H1 (cell line): ENCODE data around the gene STIM1. TPM values are rescaled to one million over a fixed set of nuclear protein-coding genes. Genes with fewer than 3 reads are reported as not detected.

Experiments used
- CTCF ChIA-PET: fragments of 300-600 bp; sonication (Branson Sonifier 250); formaldehyde crosslinking; loops from one replicate; lab custom pipeline; 2021; ENCODE audit not compliant: partially characterized antibody; lab: Charles Lee
- POLR2A ChIA-PET: fragments of 300-600 bp; sonication (Branson Sonifier 250); formaldehyde crosslinking; loops from one replicate; lab custom pipeline; 2021; ENCODE audit warnings: inconsistent platforms; ENCODE audit not compliant: partially characterized antibody; lab: Charles Lee
- DNase-seq, 2 experiments: peaks; one replicate each; pipeline versions ENCODE4 v3.0.0 to v3.0.0-alpha.2; 2010 to 2022; ENCODE audit warnings: low spot score in 2 of 2, low read depth in 1 of 2, mixed read lengths in 1 of 2
- FAIRE-seq: peaks from 2 replicates; lab custom pipeline; 2011; peaks lifted over from hg19 to GRCh38; lab: Jason Lieb, UNC
- H2AFZ ChIP-seq: 2 replicates; pipeline ENCODE4 v1.8.1; 2012; ENCODE audit warnings: low read length, inconsistent platforms
- H2AK5ac ChIP-seq: 2 replicates; pipeline ENCODE4 v1.6.1; 2013; ENCODE audit warnings: low read depth, low read length
- H2BK120ac ChIP-seq: replicated peaks from 2 replicates; pipeline ENCODE3; 2013; ENCODE audit warnings: low read depth, low read length, inconsistent platforms
- H2BK12ac ChIP-seq: 2 replicates; pipeline ENCODE4 v1.6.1; 2013; ENCODE audit warnings: low read depth, low read length
- H2BK15ac ChIP-seq: 2 replicates; pipeline ENCODE4 v1.6.1; 2013; ENCODE audit warnings: low read length
- H2BK20ac ChIP-seq: 2 replicates; pipeline ENCODE4 v1.6.1; 2013; ENCODE audit warnings: low read length
- H2BK5ac ChIP-seq: 2 replicates; pipeline ENCODE4 v1.6.1; 2013; ENCODE audit warnings: low read depth, low read length
- H3K14ac ChIP-seq: 2 replicates; pipeline ENCODE4 v1.6.1; 2013; ENCODE audit warnings: inconsistent platforms; ENCODE audit not compliant: insufficient read length
- H3K18ac ChIP-seq: 2 replicates; pipeline ENCODE4 v1.6.1; 2013; ENCODE audit warnings: low read length; ENCODE audit errors: extremely low read depth
- H3K23ac ChIP-seq: 2 replicates; pipeline ENCODE4 v1.6.1; 2013; ENCODE audit warnings: inconsistent platforms; ENCODE audit not compliant: insufficient read length
- H3K23me2 ChIP-seq: 2 replicates; pipeline ENCODE4 v1.6.1; 2013; ENCODE audit warnings: low read depth, low read length
- H3K27ac ChIP-seq: 2 replicates; pipeline ENCODE4 v1.6.1; 2011; ENCODE audit warnings: low read depth, low read length, inconsistent platforms
- H3K27me3 ChIP-seq, 4 experiments: replicated peaks in 1 of 4; 1 replicate in 1 of 4; 2 replicates in 3 of 4; pipeline versions ENCODE4 v1.6.1 to v1.8.1; 2011 to 2013; ENCODE audit warnings: low read length in 3 of 4, mild to moderate bottlenecking in 3 of 4, inconsistent platforms in 2 of 4, mixed read lengths in 2 of 4, moderate library complexity in 1 of 4; ENCODE audit not compliant: control insufficient read depth in 3 of 4, insufficient read depth in 3 of 4; ENCODE audit errors: extremely low read depth in 1 of 4
- H3K36me3 ChIP-seq, 4 experiments: 2 replicates each; pipeline versions ENCODE4 v1.6.1 to v1.8.1; 2011 to 2013; ENCODE audit warnings: mild to moderate bottlenecking in 4 of 4, low read length in 3 of 4, moderate library complexity in 2 of 4, control low read depth in 1 of 4, inconsistent platforms in 1 of 4; ENCODE audit not compliant: insufficient read depth in 4 of 4, control insufficient read depth in 2 of 4
- H3K4ac ChIP-seq: replicated peaks from 2 replicates; pipeline ENCODE3; 2013; ENCODE audit warnings: low read length, low read depth, mixed read lengths, inconsistent platforms; ENCODE audit not compliant: insufficient read length
- H3K4me1 ChIP-seq, 4 experiments: replicated peaks in 1 of 4; 1 replicate in 1 of 4; 2 replicates in 3 of 4; pipeline versions ENCODE4 v1.6.1 to v1.8.1; 2011 to 2013; ENCODE audit warnings: low read length in 3 of 4, inconsistent platforms in 2 of 4, mixed read lengths in 1 of 4; ENCODE audit not compliant: insufficient read depth in 4 of 4, control insufficient read depth in 3 of 4
- H3K4me2 ChIP-seq, 2 experiments: 2 replicates each; pipeline versions ENCODE4 v1.6.1 to v1.8.1; 2011 to 2013; ENCODE audit warnings: low read depth in 2 of 2, low read length in 2 of 2, control low read depth in 1 of 2, inconsistent platforms in 1 of 2, mild to moderate bottlenecking in 1 of 2; ENCODE audit not compliant: insufficient read depth in 1 of 2
- H3K4me3 ChIP-seq, 4 experiments: fragments of 200-600, 300-600 bp in 1 of 4; sonication (generic), shearing (Covaris generic), sonication (Bioruptor Twin) in 1 of 4; 2 replicates each; pipeline versions ENCODE4 v1.5.1 to v1.8.1; 2011 to 2016; ENCODE audit warnings: low read length in 4 of 4, low read depth in 3 of 4, control low read depth in 2 of 4, inconsistent platforms in 2 of 4, mild to moderate bottlenecking in 2 of 4, mixed read lengths in 1 of 4, moderate library complexity in 1 of 4; ENCODE audit not compliant: insufficient read depth in 2 of 4; ENCODE audit errors: extremely low read depth in 1 of 4
- H3K56ac ChIP-seq: replicated peaks from 2 replicates; pipeline ENCODE3; 2013; ENCODE audit warnings: low read depth, mild to moderate bottlenecking, mixed read lengths, low read length, inconsistent platforms; ENCODE audit not compliant: insufficient read length
- H3K79me1 ChIP-seq: 2 replicates; pipeline ENCODE4 v1.6.1; 2013; ENCODE audit warnings: low read depth, low read length, control low read depth
- H3K79me2 ChIP-seq, 2 experiments: 2 replicates each; pipeline versions ENCODE4 v1.6.1 to v1.8.1; 2012 to 2013; ENCODE audit warnings: low read length in 2 of 2, mild to moderate bottlenecking in 2 of 2, inconsistent platforms in 1 of 2; ENCODE audit not compliant: insufficient read depth in 2 of 2, control insufficient read depth in 1 of 2
- H3K9ac ChIP-seq, 4 experiments: replicated peaks in 1 of 4; 1 replicate in 1 of 4; 2 replicates in 3 of 4; pipeline versions ENCODE4 v1.6.1 to v1.8.1; 2011 to 2013; ENCODE audit warnings: low read depth in 3 of 4, low read length in 3 of 4, control low read depth in 2 of 4, mild to moderate bottlenecking in 2 of 4, moderate library complexity in 2 of 4, inconsistent platforms in 1 of 4; ENCODE audit errors: extremely low read depth in 1 of 4
- H3K9me3 ChIP-seq, 2 experiments: 2 replicates each; pipeline versions ENCODE4 v1.6.1 to v1.8.1; 2012 to 2013; ENCODE audit warnings: mild to moderate bottlenecking in 2 of 2, moderate library complexity in 2 of 2, control low read depth in 1 of 2, inconsistent platforms in 1 of 2, low read depth in 1 of 2, low read length in 1 of 2, mixed read lengths in 1 of 2; ENCODE audit not compliant: insufficient read depth in 2 of 2
- H4K20me1 ChIP-seq, 2 experiments: replicated peaks in 1 of 2; 2 replicates each; pipeline versions ENCODE3 to v1.8.1; 2011 to 2013; ENCODE audit warnings: inconsistent platforms in 2 of 2, low read length in 2 of 2, mild to moderate bottlenecking in 1 of 2; ENCODE audit not compliant: insufficient read depth in 2 of 2, control insufficient read depth in 1 of 2
- H4K5ac ChIP-seq: 2 replicates; pipeline ENCODE4 v1.6.1; 2013; ENCODE audit warnings: low read length, low read depth, mixed read lengths, inconsistent platforms; ENCODE audit not compliant: insufficient read length
- H4K8ac ChIP-seq: 2 replicates; pipeline ENCODE4 v1.8.0; 2013; ENCODE audit warnings: mild to moderate bottlenecking, moderate library complexity, low read length, inconsistent platforms; ENCODE audit not compliant: insufficient read depth; ENCODE audit errors: extremely low read depth
- H4K91ac ChIP-seq: replicated peaks from 2 replicates; pipeline ENCODE3; 2013; ENCODE audit warnings: low read length, mixed read lengths, inconsistent platforms; ENCODE audit not compliant: insufficient read length
- BCL11A ChIP-seq, 2 experiments: IDR thresholded peaks; one replicate each; pipeline ENCODE4 v1.6.1; 2011; ENCODE audit warnings: low read depth in 2 of 2, low read length in 2 of 2, mild to moderate bottlenecking in 2 of 2
- GABPA ChIP-seq: IDR thresholded peaks from 2 replicates; pipeline ENCODE4 v1.6.1; 2011; ENCODE audit warnings: mild to moderate bottlenecking, low read length, moderate library complexity, borderline replicate concordance; ENCODE audit not compliant: insufficient read depth
- HDAC6 ChIP-seq: IDR thresholded peaks from one replicate; pipeline ENCODE4 v1.7.1; 2012; ENCODE audit warnings: low read depth, mild to moderate bottlenecking, inconsistent platforms, low read length, moderate library complexity
- POLR2AphosphoS5 ChIP-seq: IDR thresholded peaks from 2 replicates; pipeline ENCODE4 v1.6.1; 2011; ENCODE audit warnings: low read depth, low read length
- WGBS, 2 experiments: shearing (Covaris generic) in 1 of 2; methylation state at CpG; one replicate each; pipeline versions ENCODE4 v1.1.6 to v1.1.7; 2013 to 2015; ENCODE audit warnings: low lambda C conversion rate in 2 of 2, mixed read lengths in 2 of 2, inconsistent platforms in 1 of 2, low coverage in 1 of 2, missing lambda C conversion rate in 1 of 2; ENCODE audit not compliant: insufficient replicate concordance in 2 of 2, insufficient coverage in 1 of 2, insufficient read length in 1 of 2; ENCODE audit errors: extremely low coverage in 1 of 2, missing lambda C conversion rate in 1 of 2; 5-methylcytosine and 5-hydroxymethylcytosine counted together
- polyA plus RNA-seq, 7 experiments: library from polyadenylated mRNA; depleted of rRNA in 3 of 7; stranded (reverse) in 5 of 7; unstranded in 2 of 7; fragments of >200 nt in 5 of 7; fragments of 200-250 nt in 2 of 7; gene quantifications; 1 replicate in 5 of 7; 2 replicates in 1 of 7; 4 replicates in 1 of 7; pipeline versions ENCODE4 v1.2.1 to v1.2.3, GENCODE V29; 2011 to 2013; ENCODE audit warnings: missing spikeins in 2 of 7, mixed read lengths in 2 of 7
- total RNA-seq: library from RNA; stranded (reverse); fragmentation: NEBNext Ultra II Directional; extraction: Animal tissue kit (Norgen Biotek cat#: 25700); gene quantifications from 2 replicates; pipeline ENCODE4 v1.2.1, GENCODE V29; 2021
- TF ChIP-seq, protein P1 (sequence below): IDR thresholded peaks from 2 replicates; pipeline ENCODE4 v1.6.1; 2012; ENCODE audit warnings: low read length, inconsistent platforms

Gene STIM1
- total and polyA plus RNA-seq, 2 of the 8 experiments (the other 6 are each of a cell fraction or from before 2014, with no cell fraction given), result 11.1 to 12.2 TPM

DNA sequence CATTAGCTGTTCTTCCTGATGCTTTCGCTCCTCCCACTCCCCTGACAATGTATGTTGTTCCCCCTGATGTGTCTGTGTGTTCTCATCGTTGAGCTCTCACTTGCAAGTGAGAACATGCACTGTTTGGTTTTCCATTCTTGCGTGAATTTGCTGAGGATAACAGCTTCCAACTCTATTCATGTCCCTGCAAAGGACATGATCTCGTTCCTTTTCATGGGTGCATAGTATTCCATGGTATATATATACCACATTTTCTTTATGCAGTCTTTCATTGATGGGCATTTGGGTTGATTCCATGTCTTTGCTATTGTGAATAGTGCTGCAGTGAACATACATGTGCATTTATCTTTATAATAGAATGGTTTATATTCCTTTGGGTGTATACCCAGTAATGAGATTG, 180.5 kb downstream of the STIM1 start:
- H2BK12ac ChIP-seq, result no peak overlapping the region

More for the DNA sequence above, 180.5 kb downstream of the STIM1 start:
- Histone ChIP-seq H3K36me3 (no peaks in the 10 kb centered on the region), H3K27ac (no peak overlapping the region), H4K8ac (no peak overlapping the region), H4K5ac (no peak overlapping the region), H3K79me2 (no peaks in the 10 kb centered on the region), H2AK5ac (no peak overlapping the region), H2BK120ac (no peak overlapping the region), H3K27me3 (no peaks in the 10 kb centered on the region), H4K20me1 (no peaks in the 10 kb centered on the region), H3K23ac (no peak overlapping the region), H3K4me1 (no peaks in the 10 kb centered on the region), H3K4me3 (no peak overlapping the region), H3K9me3 (peaks cover 4% of the 10 kb centered on the region in 2 experiments; a peak in 3 of 4 replicates), H3K4me2 (no peak overlapping the region), H4K91ac (no peak overlapping the region), H2AFZ (no peak overlapping the region), H2BK15ac (no peak overlapping the region), H3K14ac (no peak overlapping the region), H3K18ac (no peak overlapping the region), H2BK20ac (no peak overlapping the region), H3K56ac (no peak overlapping the region), H3K9ac (no peak overlapping the region), H3K4ac (no peak overlapping the region), H3K23me2 (no peaks in the 10 kb centered on the region), H2BK5ac (no peak overlapping the region), H3K79me1 (no peaks in the 10 kb centered on the region)
- 91% methylated on average over 4 of the region's 4 CpGs; no CpG with 5 or more reads in 1 of the 2 experiments for WGBS, 2 experiments
- CTCF ChIA-PET, result interaction anchor here (0.8 kb wide), 1 partner anchor 187 kb away, joined by 3 read pairs; no protein-coding TSS in a partner anchor
- TF ChIP-seq GABPA, result no peak
- TF ChIP-seq BCL11A (IDR thresholded peaks at IDR 0.05; ENCODE audit: low read depth in 2 of 2, low read length in 2 of 2), result no peak
- no peak for TF ChIP-seq HDAC6
- TF ChIP-seq POLR2AphosphoS5, result no peak
- TF ChIP-seq, protein P1, sequence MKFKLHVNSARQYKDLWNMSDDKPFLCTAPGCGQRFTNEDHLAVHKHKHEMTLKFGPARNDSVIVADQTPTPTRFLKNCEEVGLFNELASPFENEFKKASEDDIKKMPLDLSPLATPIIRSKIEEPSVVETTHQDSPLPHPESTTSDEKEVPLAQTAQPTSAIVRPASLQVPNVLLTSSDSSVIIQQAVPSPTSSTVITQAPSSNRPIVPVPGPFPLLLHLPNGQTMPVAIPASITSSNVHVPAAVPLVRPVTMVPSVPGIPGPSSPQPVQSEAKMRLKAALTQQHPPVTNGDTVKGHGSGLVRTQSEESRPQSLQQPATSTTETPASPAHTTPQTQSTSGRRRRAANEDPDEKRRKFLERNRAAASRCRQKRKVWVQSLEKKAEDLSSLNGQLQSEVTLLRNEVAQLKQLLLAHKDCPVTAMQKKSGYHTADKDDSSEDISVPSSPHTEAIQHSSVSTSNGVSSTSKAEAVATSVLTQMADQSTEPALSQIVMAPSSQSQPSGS, result no peak
- POLR2A ChIA-PET, result no interaction called here
- FAIRE-seq, result no peak
- no peak for DNase-seq
